Stomach smooth muscle (tissue), 2 donors: Measurements from ENCODE around the gene CFAP57.

Experiments
- H3K27ac ChIP-seq: one replicate; pipeline ENCODE4 v1.7.0; 2013; ENCODE audit warnings: mild to moderate bottlenecking, low read length, inconsistent platforms
- H3K27me3 ChIP-seq, 2 donors: one replicate each; pipeline ENCODE4 v1.7.0; 2013; ENCODE audit warnings: low read length in 2 of 2; ENCODE audit not compliant: insufficient read depth in 2 of 2, control insufficient read depth in 1 of 2
- H3K36me3 ChIP-seq, 2 donors: one replicate each; pipeline ENCODE4 v1.7.0; 2013; ENCODE audit warnings: low read length in 2 of 2; ENCODE audit not compliant: control insufficient read depth in 2 of 2, insufficient read depth in 2 of 2
- H3K4me1 ChIP-seq: one replicate; pipeline ENCODE4 v1.7.0; 2013; ENCODE audit warnings: low read length; ENCODE audit not compliant: control insufficient read depth, insufficient read depth
- H3K4me3 ChIP-seq, 2 donors: one replicate each; pipeline ENCODE4 v1.7.0; 2013; ENCODE audit warnings: low read length in 2 of 2
- H3K9ac ChIP-seq, 2 donors: one replicate each; pipeline ENCODE4 v1.7.0; 2013; ENCODE audit warnings: low read length in 2 of 2, mild to moderate bottlenecking in 1 of 2
- H3K9me3 ChIP-seq, 2 donors: one replicate each; pipeline ENCODE4 v1.7.0; 2013; ENCODE audit warnings: low read length in 2 of 2; ENCODE audit not compliant: control insufficient read depth in 2 of 2
- donor health status: healthy.
- donor health status: Pancreatic carcinoma.

CFAP57 gene

GRCh38 chr1:43302201-43302600, 130.1 kb downstream of the CFAP57 start:
- no peaks in the 10 kb centered on the region for H3K27me3 ChIP-seq
- no peak overlapping the region for H3K4me3 ChIP-seq
- no peaks in the 10 kb centered on the region for H3K9me3 ChIP-seq
- H3K36me3 ChIP-seq = no peaks in the 10 kb centered on the region
- H3K27ac ChIP-seq = no peak overlapping the region
- H3K4me1 ChIP-seq = no peaks in the 10 kb centered on the region
- H3K9ac ChIP-seq = no peak overlapping the region

- H3K36me3 ChIP-seq = no peaks in the 10 kb centered on the region
- no peaks in the 10 kb centered on the region for H3K9me3 ChIP-seq
- H3K27me3 ChIP-seq = no peaks in the 10 kb centered on the region
- no peaks in the 10 kb centered on the region for H3K4me1 ChIP-seq
- H3K27ac ChIP-seq = no peak overlapping the region
- no peak overlapping the region for H3K9ac ChIP-seq
- no peak overlapping the region for H3K4me3 ChIP-seq
These were observed 130.8 kb downstream of the CFAP57 start for GRCh38 chr1:43302721-43303470.

- Histone ChIP-seq H3K4me1 (no peaks in the 10 kb centered on the region), H3K27me3 (no peaks in the 10 kb centered on the region), H3K36me3 (no peaks in the 10 kb centered on the region), H3K9me3 (no peaks in the 10 kb centered on the region), H3K27ac (no peak overlapping the region), H3K4me3 (peak overlapping the region in 1 of 2 donors; percentile 15), H3K9ac (no peak overlapping the region)
These were observed 131.6 kb downstream of the CFAP57 start for GRCh38 chr1:43303471-43304313.
